ENCODE measurements around the gene LKAAEAR1. TPM values are rescaled to one million over a fixed set of nuclear protein-coding genes. Genes with fewer than 3 reads are reported as not detected.

Gene LKAAEAR1
- total and polyA plus RNA-seq, 2 of the 13 experiments (the other 11 are each of a cell fraction or from before 2014, with no cell fraction given) = not detected

GRCh38 chr20:64042054-64042781 lies 42.0 kb downstream of the LKAAEAR1 start (continued):
- TF ChIP-seq MTERF4 (CRISPR knock-in tag; IDR thresholded peaks at IDR 0.05) (peak; percentile 95; the same call in 1 of the 2 replicates), ZMYM4 (CRISPR knock-in tag; IDR thresholded peaks at IDR 0.05) (0 out of 2 replicates have a peak, but pooled peaks have one; percentile 21), RNF2 (conservative IDR thresholded peaks at IDR 0.05; ENCODE audit: low read depth) (0 out of 2 replicates have a peak, but pooled peaks have one; percentile 32), RNF219 (CRISPR knock-in tag; IDR thresholded peaks at IDR 0.05) (no peak), ZNF136 (CRISPR knock-in tag; IDR thresholded peaks at IDR 0.05; ENCODE audit: low read depth) (no peak), POLR2G (IDR thresholded peaks at IDR 0.05; ENCODE audit: low read depth, low read length) (peak; percentile 88), ZNF329 (CRISPR knock-in tag; IDR thresholded peaks at IDR 0.05; ENCODE audit: low read depth) (peak; percentile 61), SMAD3 (CRISPR knock-in tag; IDR thresholded peaks at IDR 0.05) (peak; percentile 89), ZNF234 (CRISPR knock-in tag; conservative IDR thresholded peaks at IDR 0.05) (peak; percentile 85; the same call in 1 of the 2 replicates), BCL6 (CRISPR knock-in tag; IDR thresholded peaks at IDR 0.05) (0 out of 2 replicates have a peak, but pooled peaks have one; percentile 35), ZNF260 (CRISPR knock-in tag; IDR thresholded peaks at IDR 0.05; ENCODE audit: borderline replicate concordance, low read depth) (no peak), ZNF781 (CRISPR knock-in tag; IDR thresholded peaks at IDR 0.05; ENCODE audit: borderline replicate concordance, not compliant biosample characterization) (no peak), ZNF773 (CRISPR knock-in tag; IDR thresholded peaks at IDR 0.05; ENCODE audit: borderline replicate concordance) (no peak), ZNF256 (CRISPR knock-in tag; conservative IDR thresholded peaks at IDR 0.05) (no peak), ZGPAT (CRISPR knock-in tag; IDR thresholded peaks at IDR 0.05) (peak; percentile 80; the same call in 1 of the 2 replicates)
- TF ChIP-seq, protein P1, sequence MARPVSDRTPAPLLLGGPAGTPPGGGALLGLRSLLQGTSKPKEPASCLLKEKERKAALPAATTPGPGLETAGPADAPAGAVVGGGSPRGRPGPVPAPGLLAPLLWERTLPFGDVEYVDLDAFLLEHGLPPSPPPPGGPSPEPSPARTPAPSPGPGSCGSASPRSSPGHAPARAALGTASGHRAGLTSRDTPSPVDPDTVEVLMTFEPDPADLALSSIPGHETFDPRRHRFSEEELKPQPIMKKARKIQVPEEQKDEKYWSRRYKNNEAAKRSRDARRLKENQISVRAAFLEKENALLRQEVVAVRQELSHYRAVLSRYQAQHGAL (CRISPR knock-in tag; IDR thresholded peaks at IDR 0.05; ENCODE audit: not compliant biosample characterization) = no peak
- TF ChIP-seq, protein P2, sequence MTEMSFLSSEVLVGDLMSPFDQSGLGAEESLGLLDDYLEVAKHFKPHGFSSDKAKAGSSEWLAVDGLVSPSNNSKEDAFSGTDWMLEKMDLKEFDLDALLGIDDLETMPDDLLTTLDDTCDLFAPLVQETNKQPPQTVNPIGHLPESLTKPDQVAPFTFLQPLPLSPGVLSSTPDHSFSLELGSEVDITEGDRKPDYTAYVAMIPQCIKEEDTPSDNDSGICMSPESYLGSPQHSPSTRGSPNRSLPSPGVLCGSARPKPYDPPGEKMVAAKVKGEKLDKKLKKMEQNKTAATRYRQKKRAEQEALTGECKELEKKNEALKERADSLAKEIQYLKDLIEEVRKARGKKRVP (CRISPR knock-in tag; IDR thresholded peaks at IDR 0.05) = no peak; a peak in 1 of 4 replicates
- TF ChIP-seq, protein P3, sequence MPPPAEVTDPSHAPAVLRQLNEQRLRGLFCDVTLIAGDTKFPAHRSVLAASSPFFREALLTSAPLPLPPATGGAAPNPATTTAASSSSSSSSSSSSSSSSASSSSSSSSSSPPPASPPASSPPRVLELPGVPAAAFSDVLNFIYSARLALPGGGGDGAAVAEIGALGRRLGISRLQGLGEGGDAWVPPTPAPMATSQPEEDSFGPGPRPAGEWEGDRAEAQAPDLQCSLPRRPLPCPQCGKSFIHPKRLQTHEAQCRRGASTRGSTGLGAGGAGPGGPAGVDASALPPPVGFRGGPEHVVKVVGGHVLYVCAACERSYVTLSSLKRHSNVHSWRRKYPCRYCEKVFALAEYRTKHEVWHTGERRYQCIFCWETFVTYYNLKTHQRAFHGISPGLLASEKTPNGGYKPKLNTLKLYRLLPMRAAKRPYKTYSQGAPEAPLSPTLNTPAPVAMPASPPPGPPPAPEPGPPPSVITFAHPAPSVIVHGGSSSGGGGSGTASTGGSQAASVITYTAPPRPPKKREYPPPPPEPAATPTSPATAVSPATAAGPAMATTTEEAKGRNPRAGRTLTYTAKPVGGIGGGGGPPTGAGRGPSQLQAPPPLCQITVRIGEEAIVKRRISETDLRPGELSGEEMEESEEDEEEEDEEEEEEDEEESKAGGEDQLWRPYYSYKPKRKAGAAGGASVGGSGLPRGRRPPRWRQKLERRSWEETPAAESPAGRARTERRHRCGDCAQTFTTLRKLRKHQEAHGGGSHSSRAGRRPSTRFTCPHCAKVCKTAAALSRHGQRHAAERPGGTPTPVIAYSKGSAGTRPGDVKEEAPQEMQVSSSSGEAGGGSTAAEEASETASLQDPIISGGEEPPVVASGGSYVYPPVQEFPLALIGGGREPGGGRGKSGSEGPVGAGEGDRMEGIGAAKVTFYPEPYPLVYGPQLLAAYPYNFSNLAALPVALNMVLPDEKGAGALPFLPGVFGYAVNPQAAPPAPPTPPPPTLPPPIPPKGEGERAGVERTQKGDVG (CRISPR knock-in tag; IDR thresholded peaks at IDR 0.05; ENCODE audit: borderline replicate concordance) = 0 out of 2 replicates have a peak, but pooled peaks have one; percentile 70

All from HepG2 (cell line).